ENCODE data around the gene DECR2. TPM values are rescaled to one million over a fixed set of nuclear protein-coding genes. Genes with fewer than 3 reads are reported as not detected.
A peak's percentile ranks its signal among the peaks of the same experiment; 100 is the strongest.

Gene DECR2
- total and polyA plus RNA-seq, 2 of the 13 experiments (the other 11 are each of a cell fraction or from before 2014, with no cell fraction given): 36.3 to 44.6 TPM

- TF ChIP-seq, protein P1, sequence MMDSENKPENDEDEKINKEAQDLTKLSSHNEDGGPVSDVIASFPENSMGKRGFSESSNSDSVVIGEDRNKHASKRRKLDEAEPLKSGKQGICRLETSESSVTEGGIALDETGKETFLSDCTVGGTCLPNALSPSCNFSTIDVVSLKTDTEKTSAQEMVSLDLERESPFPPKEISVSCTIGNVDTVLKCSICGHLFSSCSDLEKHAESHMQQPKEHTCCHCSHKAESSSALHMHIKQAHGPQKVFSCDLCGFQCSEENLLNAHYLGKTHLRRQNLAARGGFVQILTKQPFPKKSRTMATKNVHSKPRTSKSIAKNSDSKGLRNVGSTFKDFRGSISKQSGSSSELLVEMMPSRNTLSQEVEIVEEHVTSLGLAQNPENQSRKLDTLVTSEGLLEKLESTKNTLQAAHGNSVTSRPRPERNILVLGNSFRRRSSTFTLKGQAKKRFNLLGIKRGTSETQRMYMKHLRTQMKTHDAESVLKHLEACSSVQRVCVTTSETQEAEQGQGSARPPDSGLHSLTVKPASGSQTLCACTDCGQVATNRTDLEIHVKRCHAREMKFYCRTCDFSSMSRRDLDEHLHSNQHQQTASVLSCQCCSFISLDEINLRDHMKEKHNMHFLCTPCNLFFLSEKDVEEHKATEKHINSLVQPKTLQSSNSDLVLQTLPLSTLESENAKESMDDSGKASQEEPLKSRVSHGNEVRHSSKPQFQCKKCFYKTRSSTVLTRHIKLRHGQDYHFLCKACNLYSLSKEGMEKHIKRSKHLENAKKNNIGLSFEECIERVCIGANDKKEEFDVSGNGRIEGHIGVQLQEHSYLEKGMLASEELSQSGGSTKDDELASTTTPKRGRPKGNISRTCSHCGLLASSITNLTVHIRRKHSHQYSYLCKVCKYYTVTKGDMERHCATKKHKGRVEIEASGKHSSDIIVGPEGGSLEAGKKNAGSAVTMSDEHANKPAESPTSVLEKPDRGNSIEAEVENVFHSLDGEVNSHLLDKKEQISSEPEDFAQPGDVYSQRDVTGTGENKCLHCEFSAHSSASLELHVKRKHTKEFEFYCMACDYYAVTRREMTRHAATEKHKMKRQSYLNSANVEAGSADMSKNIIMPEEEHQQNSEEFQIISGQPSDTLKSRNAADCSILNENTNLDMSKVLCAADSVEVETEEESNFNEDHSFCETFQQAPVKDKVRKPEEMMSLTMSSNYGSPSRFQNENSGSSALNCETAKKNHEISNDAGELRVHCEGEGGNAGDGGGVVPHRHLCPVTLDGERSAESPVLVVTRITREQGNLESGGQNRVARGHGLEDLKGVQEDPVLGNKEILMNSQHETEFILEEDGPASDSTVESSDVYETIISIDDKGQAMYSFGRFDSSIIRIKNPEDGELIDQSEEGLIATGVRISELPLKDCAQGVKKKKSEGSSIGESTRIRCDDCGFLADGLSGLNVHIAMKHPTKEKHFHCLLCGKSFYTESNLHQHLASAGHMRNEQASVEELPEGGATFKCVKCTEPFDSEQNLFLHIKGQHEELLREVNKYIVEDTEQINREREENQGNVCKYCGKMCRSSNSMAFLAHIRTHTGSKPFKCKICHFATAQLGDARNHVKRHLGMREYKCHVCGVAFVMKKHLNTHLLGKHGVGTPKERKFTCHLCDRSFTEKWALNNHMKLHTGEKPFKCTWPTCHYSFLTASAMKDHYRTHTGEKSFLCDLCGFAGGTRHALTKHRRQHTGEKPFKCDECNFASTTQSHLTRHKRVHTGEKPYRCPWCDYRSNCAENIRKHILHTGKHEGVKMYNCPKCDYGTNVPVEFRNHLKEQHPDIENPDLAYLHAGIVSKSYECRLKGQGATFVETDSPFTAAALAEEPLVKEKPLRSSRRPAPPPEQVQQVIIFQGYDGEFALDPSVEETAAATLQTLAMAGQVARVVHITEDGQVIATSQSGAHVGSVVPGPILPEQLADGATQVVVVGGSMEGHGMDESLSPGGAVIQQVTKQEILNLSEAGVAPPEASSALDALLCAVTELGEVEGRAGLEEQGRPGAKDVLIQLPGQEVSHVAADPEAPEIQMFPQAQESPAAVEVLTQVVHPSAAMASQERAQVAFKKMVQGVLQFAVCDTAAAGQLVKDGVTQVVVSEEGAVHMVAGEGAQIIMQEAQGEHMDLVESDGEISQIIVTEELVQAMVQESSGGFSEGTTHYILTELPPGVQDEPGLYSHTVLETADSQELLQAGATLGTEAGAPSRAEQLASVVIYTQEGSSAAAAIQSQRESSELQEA (CRISPR knock-in tag; IDR thresholded peaks at IDR 0.05; ENCODE audit: not compliant biosample characterization): no peak
- TF ChIP-seq CAMTA2 (CRISPR knock-in tag; IDR thresholded peaks at IDR 0.05; ENCODE audit: borderline replicate concordance): peak; percentile 71; the same call in 1 of the 2 replicates
- peak; percentile 22; the same call in 1 of the 2 replicates for TF ChIP-seq NR2F2 (IDR thresholded peaks at IDR 0.05; ENCODE audit: borderline replicate concordance, low read depth)
- TF ChIP-seq ZNF570 (CRISPR knock-in tag; IDR thresholded peaks at IDR 0.05; ENCODE audit: borderline replicate concordance): no peak
- TF ChIP-seq ZFP1 (CRISPR knock-in tag; IDR thresholded peaks at IDR 0.05): no peak
- no peak for TF ChIP-seq SNAPC5 (CRISPR knock-in tag; IDR thresholded peaks at IDR 0.05; ENCODE audit: borderline replicate concordance)
- TF ChIP-seq, protein P2, sequence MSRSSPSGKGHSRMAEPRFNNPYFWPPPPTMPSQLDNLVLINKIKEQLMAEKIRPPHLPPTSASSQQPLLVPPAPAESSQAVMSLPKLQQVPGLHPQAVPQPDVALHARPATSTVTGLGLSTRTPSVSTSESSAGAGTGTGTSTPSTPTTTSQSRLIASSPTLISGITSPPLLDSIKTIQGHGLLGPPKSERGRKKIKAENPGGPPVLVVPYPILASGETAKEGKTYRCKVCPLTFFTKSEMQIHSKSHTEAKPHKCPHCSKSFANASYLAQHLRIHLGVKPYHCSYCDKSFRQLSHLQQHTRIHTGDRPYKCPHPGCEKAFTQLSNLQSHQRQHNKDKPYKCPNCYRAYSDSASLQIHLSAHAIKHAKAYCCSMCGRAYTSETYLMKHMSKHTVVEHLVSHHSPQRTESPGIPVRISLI (CRISPR knock-in tag; IDR thresholded peaks at IDR 0.05; ENCODE audit: borderline replicate concordance): no peak
- 0 out of 2 replicates have a peak, but pooled peaks have one; percentile 9 for TF ChIP-seq HDAC2 (CRISPR knock-in tag; IDR thresholded peaks at IDR 0.05)
- no peak for TF ChIP-seq RBM39 (IDR thresholded peaks at IDR 0.05; ENCODE audit: low read depth, low read length, poor library complexity, severe bottlenecking)
- TF ChIP-seq HNRNPH1 (optimal IDR thresholded peaks at IDR 0.05; ENCODE audit: low read depth, low read length): peak; percentile 53
- TF ChIP-seq BATF2 (CRISPR knock-in tag; IDR thresholded peaks at IDR 0.05): no peak
- no peak for TF ChIP-seq JUND (CRISPR knock-in tag; IDR thresholded peaks at IDR 0.05)
- peak; percentile 47; the same call in 1 of the 2 replicates for TF ChIP-seq SALL1 (CRISPR knock-in tag; IDR thresholded peaks at IDR 0.05)
- TF ChIP-seq, protein P3, sequence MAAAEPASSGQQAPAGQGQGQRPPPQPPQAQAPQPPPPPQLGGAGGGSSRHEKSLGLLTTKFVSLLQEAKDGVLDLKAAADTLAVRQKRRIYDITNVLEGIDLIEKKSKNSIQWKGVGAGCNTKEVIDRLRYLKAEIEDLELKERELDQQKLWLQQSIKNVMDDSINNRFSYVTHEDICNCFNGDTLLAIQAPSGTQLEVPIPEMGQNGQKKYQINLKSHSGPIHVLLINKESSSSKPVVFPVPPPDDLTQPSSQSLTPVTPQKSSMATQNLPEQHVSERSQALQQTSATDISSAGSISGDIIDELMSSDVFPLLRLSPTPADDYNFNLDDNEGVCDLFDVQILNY (CRISPR knock-in tag; conservative IDR thresholded peaks at IDR 0.05): no peak
- TF ChIP-seq JDP2 (CRISPR knock-in tag; IDR thresholded peaks at IDR 0.05; ENCODE audit: borderline replicate concordance): no peak
- no peak for TF ChIP-seq ETV6 (CRISPR knock-in tag; conservative IDR thresholded peaks at IDR 0.05)
- TF ChIP-seq BHLHE40 (IDR thresholded peaks at IDR 0.05; ENCODE audit: low read length): no peak
- no peak for TF ChIP-seq TEAD2 (CRISPR knock-in tag; IDR thresholded peaks at IDR 0.05)
Measured at GRCh38 chr16:381789-382717, 19.6 kb upstream of the DECR2 start, which contains the start of gene PGAP6 (continued).

All from HepG2 (cell line).